GM18870 (cell line): ENCODE measurements around the gene HVCN1.
"Not testable (repeated sequence)": the region's sequence is repeated elsewhere in the genome, so short reads cannot be mapped to it uniquely, and the experiment has no call there.

ENCODE experiments used
- ATAC-seq: cut with Tn5 transposase; IDR thresholded peaks from one replicate; pipeline ENCODE4 v1.9.1; 2021; ENCODE audit warnings: moderate library complexity; ENCODE audit not compliant: unreplicated experiment

The HVCN1 gene

DNA sequence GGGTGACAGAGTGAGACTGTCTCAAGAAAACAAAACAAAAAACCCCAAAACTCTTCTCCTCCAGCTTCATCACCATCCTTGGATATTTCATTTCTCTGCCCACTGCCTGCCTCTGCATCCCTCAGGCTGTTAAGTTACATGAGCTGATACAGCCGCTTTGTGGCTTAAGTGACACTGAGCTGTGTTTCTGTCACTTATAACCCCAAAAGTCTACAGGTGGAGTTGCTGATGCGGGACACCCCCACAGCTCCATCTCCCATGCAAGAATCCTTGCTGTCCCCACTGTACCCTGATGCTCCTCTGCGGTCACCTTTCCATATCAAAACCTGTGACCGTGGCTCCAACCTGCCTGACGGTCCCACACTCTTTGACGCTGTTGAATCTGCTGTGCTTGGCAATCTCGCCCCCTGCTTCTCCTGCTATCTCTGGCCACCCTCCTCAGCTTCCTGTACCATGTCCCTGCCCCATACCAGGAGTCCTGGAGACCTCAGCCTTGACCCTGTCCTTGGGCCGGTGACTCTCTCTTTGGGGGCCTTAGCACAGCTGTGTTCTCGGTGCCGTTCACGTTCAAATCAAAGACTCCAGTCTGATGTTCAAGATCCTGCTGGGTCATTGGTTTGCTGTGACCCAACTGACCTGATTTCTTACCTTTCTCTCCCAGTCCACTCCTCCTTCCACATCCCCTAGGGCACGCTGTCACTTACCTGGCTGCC, 20.3 kb downstream of the HVCN1 start:
- ATAC-seq = peak; percentile 1

DNA sequence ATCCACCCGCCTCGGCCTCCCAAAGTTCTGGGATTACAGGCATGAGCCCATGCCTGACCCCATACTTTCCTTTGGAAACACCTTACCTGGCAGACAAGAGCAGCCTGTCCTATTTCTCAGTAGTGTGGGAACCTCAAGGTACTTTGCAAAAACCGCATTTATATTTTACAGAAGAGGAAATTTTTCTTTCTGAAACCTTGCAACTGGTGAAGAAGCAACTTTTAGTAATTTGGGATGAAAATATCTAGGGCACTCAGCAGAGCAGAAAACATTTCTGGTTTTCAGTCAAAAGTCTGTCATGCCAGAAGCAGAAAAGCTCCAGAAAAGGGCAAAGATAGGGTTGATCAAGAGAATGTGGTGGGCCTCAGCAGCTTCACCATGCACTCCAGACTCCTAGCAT, 21.2 kb downstream of the HVCN1 start:
- no peak for ATAC-seq

DNA sequence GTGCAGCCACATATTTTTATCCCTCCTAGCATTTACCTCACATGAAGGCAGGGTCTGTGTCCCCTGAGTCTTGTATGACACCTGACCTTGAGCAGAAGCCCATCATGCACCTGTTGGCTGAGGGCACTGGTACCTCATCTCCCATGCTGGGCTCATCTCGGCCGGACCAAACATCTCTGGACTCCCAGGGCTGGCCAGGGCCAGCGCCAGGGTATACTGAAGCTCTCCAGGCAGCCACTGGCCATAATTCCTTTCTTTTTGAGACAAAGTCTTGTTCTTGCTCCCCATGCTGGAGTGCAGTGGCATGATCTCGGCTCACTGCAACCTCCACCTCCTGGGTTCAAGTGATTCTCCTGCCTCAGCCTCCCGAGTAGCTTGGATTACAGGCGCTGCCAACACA, 22.0 kb downstream of the HVCN1 start:
- no peak for ATAC-seq

GRCh38 chr12:110661337-110661972, 27.5 kb downstream of the HVCN1 start:
- peak; percentile 85 for ATAC-seq

- ATAC-seq = no peak
Measured at GRCh38 chr12:110658878-110659277, 30.0 kb downstream of the HVCN1 start.

- no peak for ATAC-seq
Measured at GRCh38 chr12:110658242-110658641, 30.7 kb downstream of the HVCN1 start.

DNA sequence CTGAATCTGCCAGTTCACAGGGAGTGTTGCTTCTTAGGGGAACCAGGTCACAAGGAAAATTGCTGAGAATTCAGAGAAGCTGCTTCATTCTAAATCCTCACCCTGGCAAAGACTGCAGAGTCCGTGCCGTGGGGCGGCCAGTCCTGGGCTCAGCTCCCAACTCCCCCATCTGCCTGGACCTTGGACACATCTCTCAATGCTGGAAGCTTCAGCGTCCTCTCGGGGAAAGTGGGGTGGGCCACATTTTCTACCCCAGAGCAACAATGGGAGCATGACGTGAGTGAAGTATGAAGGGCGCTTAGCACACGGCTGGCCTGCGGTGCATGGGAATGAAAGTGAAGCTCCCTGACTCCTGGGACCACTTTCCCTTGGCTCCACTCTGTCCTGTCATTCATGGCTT, 31.2 kb downstream of the HVCN1 start:
- ATAC-seq = no peak

DNA sequence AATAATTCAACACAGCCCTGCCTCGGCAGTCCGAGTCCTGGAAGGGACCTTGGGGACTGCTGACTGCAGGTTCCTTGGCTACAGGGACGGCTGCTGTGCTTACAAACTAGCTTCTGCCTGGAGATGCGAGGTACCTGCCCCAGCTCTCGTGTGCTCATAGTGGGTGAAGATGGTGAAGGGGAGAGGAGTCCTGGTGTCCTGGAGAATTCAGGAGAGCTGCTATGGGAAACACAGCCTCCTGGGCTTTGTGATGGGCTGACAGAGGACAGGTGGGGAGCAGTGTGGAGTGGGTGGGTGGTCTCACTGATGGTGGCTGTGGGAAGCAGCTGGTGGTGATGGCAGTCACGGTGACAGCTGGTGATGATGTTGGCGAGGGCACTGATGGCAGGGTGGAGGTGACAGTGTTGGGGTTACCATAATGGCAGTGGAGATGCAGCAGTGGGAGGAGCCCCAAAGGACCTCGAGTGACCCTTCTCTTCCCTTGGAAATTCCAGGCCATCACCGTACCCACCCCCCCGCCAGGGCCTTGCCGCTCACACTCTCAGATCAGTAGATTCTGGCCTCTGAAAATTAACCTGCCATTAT, 32.8 kb downstream of the HVCN1 start:
- ATAC-seq = no peak

- not testable (repeated sequence) for ATAC-seq
Measured at GRCh38 chr12:110654238-110654637, 34.7 kb downstream of the HVCN1 start.

DNA sequence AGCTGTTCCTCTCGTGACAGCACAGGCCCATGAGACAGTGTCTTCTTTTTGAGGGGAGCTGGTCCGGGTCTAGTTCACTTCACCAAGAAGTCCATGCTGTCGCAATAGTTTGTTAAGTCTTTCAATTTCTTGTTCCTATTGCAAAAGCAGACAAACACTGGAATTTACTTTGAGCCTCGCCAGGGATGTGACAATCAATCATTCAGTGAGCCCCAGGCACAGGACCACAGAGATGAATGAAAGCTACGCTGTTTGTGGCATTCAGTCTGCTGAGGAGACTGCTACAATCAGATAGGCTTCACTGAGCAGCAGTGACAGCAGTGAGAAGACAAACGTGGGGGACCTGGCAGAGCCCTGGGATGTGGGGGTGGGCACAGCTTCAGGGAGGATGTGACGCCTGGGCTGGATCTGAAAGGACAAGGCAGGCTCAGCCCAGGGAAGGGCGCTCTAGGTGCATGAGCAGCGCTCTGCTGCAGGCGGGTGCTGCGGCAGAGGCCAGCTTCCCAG, 39.5 kb downstream of the HVCN1 start:
- no peak for ATAC-seq

- ATAC-seq = peak; percentile 65
Measured at GRCh38 chr12:110647631-110648040, 41.3 kb downstream of the HVCN1 start.

GRCh38 chr12:110641521-110641920, 47.4 kb downstream of the HVCN1 start:
- ATAC-seq = no peak

DNA sequence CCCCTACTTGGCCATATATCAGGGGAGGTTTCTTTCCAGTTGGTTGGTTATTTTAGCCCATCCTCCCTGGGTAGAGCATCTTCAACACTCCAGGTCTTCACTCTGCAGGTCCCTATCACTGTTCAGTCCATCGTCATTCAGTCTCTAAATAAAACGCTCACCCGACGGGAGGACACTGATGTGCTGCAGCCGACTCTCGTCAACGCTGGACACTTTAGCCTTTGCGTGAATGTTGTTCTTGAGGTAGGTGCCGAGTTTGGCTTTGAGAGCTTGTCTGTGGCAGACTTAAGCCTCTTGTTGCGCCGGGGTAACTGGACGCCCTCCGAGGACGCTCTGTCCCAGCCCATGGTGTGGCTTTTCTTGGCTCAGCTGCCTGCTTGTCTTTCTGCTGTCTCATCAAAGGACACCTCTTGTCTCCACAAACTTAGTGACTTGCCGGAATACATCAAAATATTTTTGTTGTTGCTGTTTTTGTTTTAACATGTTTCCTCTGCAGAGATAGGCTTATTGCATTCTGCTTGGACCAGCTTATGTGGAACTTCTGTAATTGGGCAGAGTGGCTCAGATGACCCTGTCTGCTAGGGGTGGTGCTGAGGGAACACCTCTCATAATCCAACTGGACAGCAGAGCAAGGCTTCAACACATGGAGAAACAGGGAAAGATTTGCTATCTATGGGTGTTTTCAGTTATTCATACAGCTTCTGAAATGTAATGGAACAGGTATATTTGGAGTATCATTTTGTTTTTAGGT, 48.5 kb downstream of the HVCN1 start:
- ATAC-seq = no peak

- no peak for ATAC-seq
Measured at GRCh38 chr12:110639336-110640141, 49.4 kb downstream of the HVCN1 start.

DNA sequence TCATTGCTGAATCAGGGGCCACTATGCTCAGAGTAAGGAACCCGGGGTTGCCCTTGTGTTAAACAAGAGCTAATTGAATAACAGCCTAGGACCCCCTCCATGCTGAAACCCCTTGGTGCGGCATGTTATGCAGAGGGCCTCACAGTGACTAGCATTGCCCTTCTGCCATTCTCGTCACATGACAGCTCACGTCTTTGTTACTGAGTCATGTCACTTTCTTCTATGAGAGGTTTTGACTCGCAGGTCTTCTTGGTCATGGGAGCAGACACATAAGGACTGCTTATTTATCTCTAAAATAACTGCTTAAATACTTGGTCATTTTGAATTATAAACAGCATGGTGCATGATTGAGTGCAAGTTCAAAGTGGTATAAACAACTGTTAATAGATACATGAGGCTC, 50.1 kb downstream of the HVCN1 start:
- ATAC-seq = no peak

DNA sequence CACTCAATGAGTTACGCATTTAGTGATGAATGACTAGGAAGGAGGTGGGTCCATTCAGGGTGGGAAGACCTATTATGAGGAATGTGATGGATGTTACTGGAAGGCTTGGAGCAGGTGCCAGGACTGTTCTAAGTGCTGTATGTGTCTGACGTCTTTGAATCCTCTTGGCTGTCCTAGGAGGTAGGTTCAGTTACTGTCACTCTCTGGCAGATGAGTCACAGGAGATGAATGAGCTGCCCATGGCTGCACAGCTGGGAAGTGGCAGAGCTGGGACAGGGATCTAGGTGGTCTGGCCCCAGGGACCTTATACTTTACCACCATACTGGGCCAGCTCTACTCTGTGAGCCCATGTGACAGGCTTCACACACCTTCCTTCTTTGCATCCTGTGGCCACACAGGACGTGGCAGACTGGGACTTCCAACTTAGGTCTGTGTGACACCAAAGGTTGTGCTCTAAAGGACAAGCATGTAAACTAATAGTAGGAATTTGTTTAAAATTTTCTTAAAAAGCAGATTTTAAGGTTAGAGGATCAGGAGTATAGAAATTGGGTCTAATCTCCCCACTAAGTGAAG, 51.0 kb downstream of the HVCN1 start:
- ATAC-seq = no peak

DNA sequence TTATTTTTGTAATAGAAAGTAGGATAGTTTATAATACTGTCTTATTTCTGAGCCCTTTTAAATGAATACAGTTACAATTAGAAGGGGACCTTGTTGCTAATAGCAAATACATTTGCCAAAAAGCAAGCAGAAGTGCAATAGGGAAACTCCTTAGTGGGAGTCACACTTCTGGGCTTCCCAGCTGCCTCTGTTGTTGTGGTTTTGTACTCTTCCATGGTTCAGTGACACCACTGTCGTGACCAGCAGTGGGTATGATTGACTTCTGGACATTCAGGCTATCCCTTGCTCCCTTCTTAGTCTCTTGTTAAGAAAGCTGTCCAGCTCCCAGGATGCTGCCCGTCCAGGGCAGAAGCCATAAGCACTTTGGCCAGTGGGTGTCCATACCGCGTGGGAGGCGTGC, 52.4 kb downstream of the HVCN1 start:
- no peak for ATAC-seq

DNA sequence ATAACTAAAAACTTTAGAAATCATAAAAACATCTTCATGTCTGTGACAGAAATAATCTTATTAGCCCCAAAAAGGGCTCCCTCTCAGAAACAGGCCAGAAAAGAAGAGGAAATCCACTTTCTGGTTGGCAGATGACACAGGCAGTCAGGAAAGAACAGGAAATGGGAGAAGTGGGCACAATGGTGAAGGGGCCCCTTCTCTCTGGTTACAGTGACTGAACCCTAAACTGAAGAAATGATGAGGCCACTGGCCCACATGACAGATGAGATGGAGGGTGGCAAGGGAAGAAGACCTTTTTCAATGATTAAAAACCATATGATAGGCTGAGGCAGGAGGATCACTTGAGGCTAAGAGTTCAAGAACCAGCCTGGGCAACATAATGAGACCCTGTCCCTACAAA, 53.9 kb downstream of the HVCN1 start:
- ATAC-seq = no peak

DNA sequence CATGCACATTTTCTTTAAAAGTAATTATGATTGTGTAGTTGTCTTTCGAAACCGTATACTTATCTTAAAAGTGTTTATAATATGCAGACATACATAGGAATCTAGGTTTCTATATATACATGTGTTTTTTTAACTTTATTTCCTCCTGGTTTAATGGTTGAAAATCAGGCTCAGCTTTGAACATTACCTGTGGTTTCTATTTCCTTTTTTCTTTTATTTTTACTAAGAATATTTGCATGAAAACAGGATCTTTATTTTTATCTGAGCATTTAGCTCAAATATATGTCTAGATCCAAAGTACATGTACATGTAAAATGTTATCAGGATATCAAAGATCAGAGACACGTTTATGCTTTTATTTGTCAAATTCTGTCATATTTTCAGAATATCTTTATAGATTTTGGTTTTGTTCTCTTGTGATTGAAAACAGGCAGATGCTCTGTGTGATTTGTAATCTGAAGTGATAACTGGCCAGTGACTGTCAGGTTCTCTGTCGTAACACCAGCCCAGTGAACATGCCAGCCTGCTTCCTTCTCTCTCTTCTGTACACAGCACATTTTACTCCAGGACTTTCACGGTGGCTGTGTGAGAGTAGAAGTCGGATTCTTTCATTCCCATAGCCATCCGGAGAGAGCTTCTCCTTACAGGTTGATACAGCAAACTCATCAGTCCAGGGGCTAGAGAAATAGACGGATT, 61.3 kb downstream of the HVCN1 start:
- ATAC-seq = no peak

- ATAC-seq = no peak
Measured at GRCh38 chr12:110622582-110622981, 66.3 kb downstream of the HVCN1 start.
